Measurements from ENCODE around the gene PSORS1C1.
"Not testable (repeated sequence)": the region's sequence is repeated elsewhere in the genome, so short reads cannot be mapped to it uniquely, and the experiment has no call there.

PSORS1C1 gene

DNA sequence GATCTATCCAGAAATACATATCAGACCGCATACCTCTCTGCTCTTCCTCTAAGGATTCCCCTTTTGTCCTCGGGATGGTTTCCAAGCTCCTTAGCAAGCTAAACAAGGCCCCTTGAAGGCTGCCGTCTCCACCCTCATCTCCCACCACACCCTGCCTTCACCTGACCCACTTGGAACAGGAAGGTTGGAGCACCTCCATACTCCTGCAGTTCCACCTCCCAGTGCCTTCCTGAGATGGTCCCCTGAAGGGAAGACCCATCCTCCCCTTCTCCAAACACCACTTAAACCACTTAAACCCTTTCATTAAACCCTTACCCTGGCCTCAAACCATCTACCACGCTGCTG, 64.4 kb downstream of the PSORS1C1 start:
- DNase-seq (ENCODE audit: low read depth): no peak
- peak overlapping the region; percentile 9; the same call in 1 of the 2 replicates for H3K4me3 ChIP-seq (ENCODE audit: low read depth, low read length)
- TF ChIP-seq, protein P1, sequence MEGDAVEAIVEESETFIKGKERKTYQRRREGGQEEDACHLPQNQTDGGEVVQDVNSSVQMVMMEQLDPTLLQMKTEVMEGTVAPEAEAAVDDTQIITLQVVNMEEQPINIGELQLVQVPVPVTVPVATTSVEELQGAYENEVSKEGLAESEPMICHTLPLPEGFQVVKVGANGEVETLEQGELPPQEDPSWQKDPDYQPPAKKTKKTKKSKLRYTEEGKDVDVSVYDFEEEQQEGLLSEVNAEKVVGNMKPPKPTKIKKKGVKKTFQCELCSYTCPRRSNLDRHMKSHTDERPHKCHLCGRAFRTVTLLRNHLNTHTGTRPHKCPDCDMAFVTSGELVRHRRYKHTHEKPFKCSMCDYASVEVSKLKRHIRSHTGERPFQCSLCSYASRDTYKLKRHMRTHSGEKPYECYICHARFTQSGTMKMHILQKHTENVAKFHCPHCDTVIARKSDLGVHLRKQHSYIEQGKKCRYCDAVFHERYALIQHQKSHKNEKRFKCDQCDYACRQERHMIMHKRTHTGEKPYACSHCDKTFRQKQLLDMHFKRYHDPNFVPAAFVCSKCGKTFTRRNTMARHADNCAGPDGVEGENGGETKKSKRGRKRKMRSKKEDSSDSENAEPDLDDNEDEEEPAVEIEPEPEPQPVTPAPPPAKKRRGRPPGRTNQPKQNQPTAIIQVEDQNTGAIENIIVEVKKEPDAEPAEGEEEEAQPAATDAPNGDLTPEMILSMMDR (IDR thresholded peaks at IDR 0.05; ENCODE audit: low read depth, low read length, missing control alignments): no peak

DNA sequence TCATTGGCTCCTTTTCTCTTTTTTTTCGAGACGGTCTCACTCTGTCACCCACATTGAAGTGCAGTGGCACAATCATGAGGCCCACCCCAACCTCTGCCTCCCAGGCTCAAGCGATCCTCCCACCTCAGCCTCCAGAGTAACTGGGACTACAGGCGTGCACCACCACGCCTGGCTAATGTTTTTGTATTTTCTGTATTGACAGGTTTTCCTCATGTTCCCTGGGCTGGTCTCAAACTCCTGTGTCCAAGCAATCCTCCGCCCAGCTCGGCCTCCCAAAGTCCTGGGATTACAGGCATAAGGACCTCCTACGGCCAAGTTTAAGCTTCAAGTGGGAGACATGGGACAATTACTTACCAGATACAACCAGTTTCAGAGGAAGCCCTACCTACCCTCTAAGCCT, 65.3 kb downstream of the PSORS1C1 start:
- H3K4me3 ChIP-seq (ENCODE audit: low read depth, low read length): peak overlapping the region; percentile 59
- TF ChIP-seq, protein P1 (IDR thresholded peaks at IDR 0.05; ENCODE audit: low read depth, low read length, missing control alignments): no peak
- no peak for DNase-seq (ENCODE audit: low read depth)

DNA sequence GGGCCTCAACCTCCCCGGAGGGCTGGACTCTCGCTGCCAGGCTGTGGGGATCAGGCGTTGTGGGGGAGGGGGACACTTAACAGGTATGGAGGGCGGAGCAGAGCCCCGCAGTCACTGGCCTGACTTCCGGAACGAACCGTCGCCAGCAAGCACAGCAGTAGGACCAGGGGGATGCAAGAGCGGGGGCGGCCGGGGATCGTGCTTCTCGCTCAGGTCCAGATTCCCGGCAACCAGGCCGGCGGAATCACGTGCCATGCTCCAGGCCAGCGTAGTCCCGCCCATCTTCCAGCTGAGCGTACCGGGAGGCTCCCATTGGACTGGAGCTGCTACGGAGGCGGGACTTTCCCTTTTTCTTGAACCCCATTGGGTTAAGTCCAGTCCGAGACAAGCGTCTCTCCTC, 65.9 kb downstream of the PSORS1C1 start:
- peak overlapping the region; percentile 59 for H3K4me3 ChIP-seq (ENCODE audit: low read depth, low read length)
- TF ChIP-seq, protein P1 (IDR thresholded peaks at IDR 0.05; ENCODE audit: low read depth, low read length, missing control alignments): no peak
- peak; percentile 70 for DNase-seq (ENCODE audit: low read depth)

DNA sequence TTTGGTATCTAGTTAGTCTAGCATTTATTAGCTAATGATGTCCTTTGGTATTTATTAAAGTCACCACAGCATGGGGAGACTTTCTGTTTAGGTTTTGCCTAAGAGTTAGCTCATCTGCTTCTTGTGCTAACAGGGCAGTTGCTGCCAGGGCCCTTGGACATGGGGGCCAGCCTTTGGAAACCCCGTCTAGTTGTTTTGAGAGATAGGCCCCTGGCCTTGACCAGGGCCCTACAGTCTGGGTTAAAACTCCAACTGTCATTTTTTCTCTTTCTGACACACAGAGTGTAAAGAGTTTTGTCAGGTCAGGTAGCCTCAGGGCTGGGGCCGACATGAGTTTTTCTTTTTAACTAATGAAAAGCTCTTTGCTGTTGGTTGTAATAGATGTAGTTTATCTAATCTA, 68.7 kb downstream of the PSORS1C1 start:
- H3K4me3 ChIP-seq (ENCODE audit: low read depth, low read length); DNase-seq (ENCODE audit: low read depth): not testable (repeated sequence)

DNA sequence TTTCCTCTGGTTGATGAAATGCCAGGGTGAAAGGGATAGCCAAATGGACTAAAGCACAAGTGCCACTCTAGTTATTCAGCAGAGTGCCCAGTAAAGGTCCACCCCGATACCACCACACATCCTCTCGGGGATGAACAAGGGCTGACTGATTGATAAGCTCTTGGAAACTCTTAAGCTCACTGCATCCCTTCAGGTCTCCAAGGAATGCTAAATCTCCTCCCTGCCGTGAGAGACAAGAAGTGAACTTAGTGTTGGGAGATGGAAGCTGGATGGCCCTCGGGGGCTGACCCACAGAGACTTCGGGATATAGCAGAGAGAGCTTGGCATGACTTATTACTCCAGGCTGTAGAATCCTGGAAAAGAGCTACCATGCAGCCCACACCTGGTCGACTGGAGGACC, 69.3 kb downstream of the PSORS1C1 start:
- not testable (repeated sequence) for DNase-seq (ENCODE audit: low read depth); H3K4me3 ChIP-seq (ENCODE audit: low read depth, low read length)

DNA sequence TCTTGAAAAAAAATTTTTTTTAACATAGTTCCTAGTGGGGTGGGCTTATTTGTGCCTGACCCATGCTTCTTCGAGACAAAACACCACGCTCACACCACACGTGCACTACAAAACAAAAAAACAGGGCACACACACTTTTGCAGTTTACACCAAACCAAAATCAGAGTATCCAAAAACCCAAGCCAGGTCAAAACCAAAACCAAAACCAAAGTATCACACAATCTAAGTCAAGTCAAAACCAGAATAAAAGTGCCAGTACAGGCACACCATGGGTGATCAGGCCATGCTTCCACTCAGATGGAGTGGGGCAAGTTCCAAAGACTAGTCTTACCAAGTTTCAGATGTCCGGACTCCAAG, 71.1 kb downstream of the PSORS1C1 start:
- not testable (repeated sequence) for H3K4me3 ChIP-seq (ENCODE audit: low read depth, low read length); DNase-seq (ENCODE audit: low read depth)

DNA sequence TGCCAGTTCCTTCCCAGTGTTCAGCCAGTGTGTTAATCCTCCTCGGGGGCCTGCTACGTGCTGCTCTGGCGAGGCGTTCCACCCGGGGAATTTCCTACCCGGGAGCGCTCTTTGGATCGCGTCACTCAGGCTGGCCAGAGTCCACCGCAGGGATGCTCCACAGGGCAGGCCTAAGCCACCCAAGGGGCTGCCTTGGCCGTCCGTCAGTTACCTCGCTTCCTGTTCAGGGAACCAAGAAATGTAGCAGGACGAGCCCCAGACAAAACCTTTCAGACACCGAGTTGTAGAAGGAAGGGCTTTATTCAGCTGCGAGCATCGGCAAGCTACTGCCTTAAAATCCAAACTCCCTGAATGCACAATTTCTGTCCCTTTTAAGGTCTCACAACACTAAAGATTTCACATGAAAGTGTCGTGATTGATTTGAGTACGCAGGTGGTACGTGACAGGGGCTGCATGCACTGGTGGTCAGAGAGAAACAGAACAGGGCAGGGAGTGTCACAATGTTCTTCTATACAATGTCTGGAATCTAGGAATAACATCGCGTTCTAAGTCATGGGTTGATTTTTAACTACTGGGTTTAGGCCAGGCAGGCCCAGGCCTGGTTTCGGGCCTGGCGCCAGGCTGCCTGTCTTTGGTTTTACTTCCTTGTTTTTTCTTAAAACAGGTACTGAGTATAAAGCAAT, 71.6 kb downstream of the PSORS1C1 start:
- no peak overlapping the region for H3K4me3 ChIP-seq (ENCODE audit: low read depth, low read length)
- TF ChIP-seq, protein P1 (IDR thresholded peaks at IDR 0.05; ENCODE audit: low read depth, low read length, missing control alignments): no peak
- DNase-seq (ENCODE audit: low read depth): no peak

DNA sequence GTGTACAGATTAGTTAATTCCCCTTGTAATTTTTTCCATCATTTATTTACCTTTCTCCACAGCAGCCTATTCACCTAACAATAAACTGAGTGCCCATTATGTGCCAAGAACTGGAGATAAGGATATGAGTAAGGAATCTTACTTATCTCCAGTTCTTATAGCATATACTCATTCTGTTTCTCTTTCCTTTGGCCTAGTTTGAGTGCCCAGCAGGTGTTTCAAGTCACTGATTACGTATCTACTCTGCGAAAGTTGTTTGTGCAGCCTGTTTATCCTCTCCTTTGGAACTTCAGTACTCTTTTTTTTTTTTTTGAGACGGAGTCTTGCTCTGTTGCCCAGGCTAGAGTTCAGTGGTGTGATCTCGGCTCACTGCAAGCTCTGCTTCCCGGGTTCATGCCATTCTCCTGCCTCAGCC, 73.2 kb downstream of the PSORS1C1 start:
- DNase-seq (ENCODE audit: low read depth): no peak
- no peak overlapping the region for H3K4me3 ChIP-seq (ENCODE audit: low read depth, low read length)
- TF ChIP-seq, protein P1 (IDR thresholded peaks at IDR 0.05; ENCODE audit: low read depth, low read length, missing control alignments): no peak

DNA sequence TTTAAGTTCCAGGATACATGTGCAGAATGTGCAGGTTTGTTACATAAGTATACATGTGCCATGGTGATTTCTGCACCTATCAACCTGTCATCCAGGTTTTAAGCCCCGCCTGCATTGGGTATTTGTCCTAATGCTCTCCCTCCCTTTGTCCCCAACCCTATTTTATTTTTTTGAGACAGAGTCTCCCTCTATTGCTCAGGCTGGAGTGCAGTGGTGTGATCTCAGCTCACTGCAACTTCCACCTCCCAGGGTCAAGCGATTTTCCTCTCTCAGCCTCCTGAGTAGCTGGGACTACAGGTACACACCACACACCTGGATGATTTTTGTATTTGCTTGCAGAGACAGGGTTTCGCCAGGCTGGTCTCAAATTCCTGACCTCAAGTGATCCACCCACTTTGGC, 74.6 kb downstream of the PSORS1C1 start:
- not testable (repeated sequence) for H3K4me3 ChIP-seq (ENCODE audit: low read depth, low read length); DNase-seq (ENCODE audit: low read depth)
